Parathyroid adenoma (tissue), 2 donors: ENCODE measurements around the gene SCUBE2.

ENCODE experiments used
- H2AFZ ChIP-seq: fragments of 300-600 bp; sonication (generic); one replicate; pipeline ENCODE4 v1.7.0; 2017; ENCODE audit warnings: antibody characterized with exemption, mild to moderate bottlenecking
- H3K27ac ChIP-seq: fragments of 300-600 bp; sonication (generic); one replicate; pipeline ENCODE4 v1.7.0; 2017
- H3K27me3 ChIP-seq: fragments of 300-600 bp; sonication (generic); one replicate; pipeline ENCODE4 v1.7.0; 2017; ENCODE audit warnings: low read length; ENCODE audit not compliant: control insufficient read depth, insufficient read depth
- H3K36me3 ChIP-seq: fragments of 300-600 bp; sonication (generic); one replicate; pipeline ENCODE4 v1.7.0; 2017; ENCODE audit warnings: low read length; ENCODE audit not compliant: control insufficient read depth, insufficient read depth
- H3K4me1 ChIP-seq: fragments of 300-600 bp; sonication (generic); one replicate; pipeline ENCODE4 v1.7.0; 2017; ENCODE audit warnings: control low read depth
- H3K4me2 ChIP-seq: fragments of 300-600 bp; sonication (generic); one replicate; pipeline ENCODE4 v1.7.0; 2017; ENCODE audit warnings: low read length
- H3K4me3 ChIP-seq: fragments of 300-600 bp; sonication (generic); one replicate; pipeline ENCODE4 v1.7.0; 2017; ENCODE audit warnings: low read depth, low read length
- H3K79me2 ChIP-seq: fragments of 300-600 bp; sonication (generic); one replicate; pipeline ENCODE4 v1.7.0; 2017; ENCODE audit warnings: control low read depth
- H3K9ac ChIP-seq: fragments of 300-600 bp; sonication (generic); one replicate; pipeline ENCODE4 v1.7.0; 2017; ENCODE audit warnings: mild to moderate bottlenecking
- H3K9me3 ChIP-seq: fragments of 300-600 bp; sonication (generic); one replicate; pipeline ENCODE4 v1.7.0; 2017; ENCODE audit warnings: low read length; ENCODE audit not compliant: control insufficient read depth
- CTCF ChIP-seq: fragments of 300-600 bp; sonication (generic); IDR thresholded peaks from one replicate; pipeline ENCODE4 v1.7.0; 2017; ENCODE audit warnings: antibody characterized with exemption, mild to moderate bottlenecking
- donor health status: primary hyperparathyroidism.

Gene SCUBE2

DNA sequence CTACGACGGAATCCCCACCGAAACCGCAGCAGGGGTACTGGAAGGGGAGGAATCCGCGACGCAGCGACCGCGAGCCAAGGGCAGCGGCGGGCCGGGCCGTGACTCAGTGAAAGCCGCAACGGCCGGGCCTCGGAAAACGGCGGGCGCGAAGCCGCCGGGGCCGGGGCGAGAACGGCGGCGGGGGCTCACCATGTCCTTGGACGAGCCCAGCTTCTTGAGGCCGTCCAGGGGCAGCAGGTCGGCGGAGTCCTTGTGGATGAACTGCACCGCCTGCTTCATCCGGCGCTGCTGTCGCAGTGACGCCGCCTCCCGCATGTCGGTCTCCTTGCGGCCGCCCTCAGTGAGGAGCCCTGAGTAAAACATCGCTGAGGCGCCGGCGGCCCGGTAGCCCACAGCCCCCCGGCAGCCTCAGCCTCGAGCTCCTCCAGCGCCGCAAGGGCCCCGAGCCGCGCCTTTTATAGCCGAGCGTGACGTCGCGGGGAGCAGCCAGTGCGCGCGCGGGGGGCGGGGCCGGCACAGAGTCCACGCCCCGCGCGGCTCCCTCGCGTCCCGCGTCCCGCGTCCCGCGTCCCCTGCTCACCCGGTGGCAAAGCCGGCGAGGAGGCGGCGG, 87.7 kb downstream of the SCUBE2 start, which contains the start of gene NRIP3:
NRIP3 (minus strand) TSS at position 429 of the 610 bp plus-strand sequence; CDS start at position 363, 66 bp downstream.
- Histone ChIP-seq H3K36me3 (no peaks in the 10 kb centered on the region), H3K27me3 (no peaks in the 10 kb centered on the region), H3K9ac (no peak within 1 kb of the TSS), H3K4me3 (peak within 1 kb of the TSS; percentile 16), H2AFZ (peak within 1 kb of the TSS; percentile 89), H3K4me1 (no peaks in the 10 kb centered on the region), H3K79me2 (no peaks in the 10 kb centered on the region), H3K9me3 (no peaks in the 10 kb centered on the region), H3K4me2 (peak within 1 kb of the TSS; percentile 58), H3K27ac (no peak within 1 kb of the TSS)
- TF ChIP-seq CTCF, result no peak

DNA sequence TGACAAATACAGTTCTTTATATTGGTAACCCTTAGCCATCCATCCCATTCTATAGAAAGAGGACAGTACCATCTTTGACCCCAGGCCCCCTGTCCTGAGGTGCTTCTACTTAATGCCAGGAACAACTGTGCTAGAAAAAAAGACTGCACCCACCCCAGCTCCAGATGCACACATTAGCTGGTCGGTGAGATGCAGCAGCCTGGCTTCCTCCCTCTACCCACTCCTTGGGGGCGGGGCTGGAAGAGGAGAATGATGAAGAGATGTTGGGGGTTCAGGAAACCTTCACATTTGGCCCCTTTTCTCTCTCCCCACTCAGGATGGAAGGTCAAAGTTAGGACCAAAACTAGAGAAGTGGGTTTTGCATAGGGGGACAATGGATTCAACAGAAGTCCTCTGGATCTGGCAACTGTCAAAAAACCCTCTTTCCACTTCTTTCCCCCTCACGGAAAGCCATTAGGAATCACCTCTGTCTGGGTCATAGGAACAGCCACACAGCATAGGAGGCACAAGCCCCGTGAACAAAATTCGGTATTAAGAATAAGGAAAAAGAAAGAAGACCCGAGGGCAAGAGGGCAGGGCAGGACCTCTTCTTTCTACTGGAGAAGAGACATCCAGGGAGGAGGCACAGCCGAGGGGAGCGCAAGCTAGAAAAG, 88.4 kb downstream of the SCUBE2 start:
- no peak for TF ChIP-seq CTCF
- H3K4me2 ChIP-seq, result peak overlapping the region; percentile 44
- no peaks in the 10 kb centered on the region for H3K9me3 ChIP-seq
- no peaks in the 10 kb centered on the region for H3K27me3 ChIP-seq
- no peak overlapping the region for H3K27ac ChIP-seq
- H2AFZ ChIP-seq, result peak overlapping the region; percentile 89
- peak overlapping the region; percentile 5 for H3K4me3 ChIP-seq
- H3K4me1 ChIP-seq, result no peaks in the 10 kb centered on the region
- no peaks in the 10 kb centered on the region for H3K36me3 ChIP-seq
- no peak overlapping the region for H3K9ac ChIP-seq
- H3K79me2 ChIP-seq, result no peaks in the 10 kb centered on the region

GRCh38 chr11:9001736-9002135, 89.7 kb downstream of the SCUBE2 start:
- Histone ChIP-seq H3K27ac (no peak overlapping the region), H3K9ac (no peak overlapping the region), H3K79me2 (no peaks in the 10 kb centered on the region), H3K4me3 (peak overlapping the region; percentile 20), H3K27me3 (no peaks in the 10 kb centered on the region), H3K4me1 (no peaks in the 10 kb centered on the region), H3K36me3 (no peaks in the 10 kb centered on the region), H3K9me3 (no peaks in the 10 kb centered on the region), H2AFZ (peak overlapping the region; percentile 13), H3K4me2 (peak overlapping the region; percentile 15)
- TF ChIP-seq CTCF, result no peak

DNA sequence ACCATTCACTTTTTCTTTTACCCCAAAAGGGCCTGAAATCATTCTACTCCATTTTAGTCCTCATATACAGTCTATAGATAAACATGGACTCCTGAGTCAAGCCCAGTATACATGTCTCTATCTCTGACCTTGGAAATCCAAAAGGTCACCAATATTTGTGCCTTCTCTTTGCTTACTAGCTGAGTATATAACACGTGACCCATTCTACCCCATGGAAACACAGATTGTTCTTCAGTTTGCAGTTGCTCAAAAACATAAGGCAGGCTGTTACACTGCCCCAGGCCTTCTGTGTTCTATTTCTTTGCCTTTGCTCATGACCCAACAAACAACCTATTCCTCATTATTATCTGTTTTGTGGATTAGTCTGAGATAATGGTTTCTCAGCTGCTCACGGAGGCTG, 93.4 kb downstream of the SCUBE2 start:
- H3K27me3 ChIP-seq, result no peaks in the 10 kb centered on the region

More for the DNA sequence above, 93.4 kb downstream of the SCUBE2 start:
- Histone ChIP-seq H3K36me3 (no peaks in the 10 kb centered on the region), H3K4me1 (no peaks in the 10 kb centered on the region), H3K79me2 (no peaks in the 10 kb centered on the region), H3K4me2 (no peak overlapping the region), H3K9me3 (no peaks in the 10 kb centered on the region), H3K4me3 (no peak overlapping the region), H3K27ac (no peak overlapping the region), H2AFZ (no peak overlapping the region), H3K9ac (no peak overlapping the region)
- no peak for TF ChIP-seq CTCF
